WTC11 (cell line): ENCODE measurements around the gene CXCL16. TPM values are rescaled to one million over a fixed set of nuclear protein-coding genes. Genes with fewer than 3 reads are reported as not detected.

Experiments
- ATAC-seq: fragments of 200-7000 bp; cut with Tn5 transposase; 2 replicates; pipeline ENCODE4 v1.10.0; 2021; ENCODE audit warnings: mild to moderate bottlenecking, moderate library complexity
- CTCF ChIA-PET: fragments of 300-600 bp; sonication (Branson Sonifier 250); formaldehyde crosslinking; loops from one replicate; lab custom pipeline; 2021; ENCODE audit warnings: antibody characterized with exemption; lab: Charles Lee
- POLR2A ChIA-PET: fragments of 350-600 bp; sonication (Branson Sonifier 250); formaldehyde crosslinking; loops from one replicate; lab custom pipeline; 2021; ENCODE audit warnings: antibody characterized with exemption; lab: Charles Lee
- DNase-seq: peaks from one replicate; pipeline ENCODE4 v3.0.0; 2021; ENCODE audit warnings: low spot score
- H3K27ac Mint-ChIP-seq: 2 replicates; pipeline ENCODE4 v1.8.0; 2021; ENCODE audit warnings: mixed read lengths
- H3K27me3 Mint-ChIP-seq: 2 replicates; pipeline ENCODE4 v1.8.0; 2021; ENCODE audit warnings: low read depth, mild to moderate bottlenecking, moderate library complexity, mixed read lengths
- H3K36me3 Mint-ChIP-seq: 2 replicates; pipeline ENCODE4 v1.8.0; 2021; ENCODE audit warnings: mixed read lengths
- H3K4me1 Mint-ChIP-seq: 2 replicates; pipeline ENCODE4 v1.8.0; 2022; ENCODE audit warnings: mixed read lengths
- H3K4me3 Mint-ChIP-seq: 2 replicates; pipeline ENCODE4 v1.8.0; 2021; ENCODE audit warnings: mild to moderate bottlenecking, moderate library complexity, mixed read lengths
- H3K9me3 Mint-ChIP-seq: 2 replicates; pipeline ENCODE4 v1.8.0; 2021; ENCODE audit warnings: mixed read lengths
- ATF2 ChIP-seq: sonication (generic); formaldehyde crosslinking; IDR thresholded peaks from 2 replicates; pipeline ENCODE4 v1.8.1; 2022; ENCODE audit warnings: low read depth, missing genetic modification reagents, borderline replicate concordance
- CBFB ChIP-seq: sonication (generic); formaldehyde crosslinking; IDR thresholded peaks from 2 replicates; pipeline ENCODE4 v1.8.1; 2022; ENCODE audit warnings: mild to moderate bottlenecking, low read depth, missing genetic modification reagents
- CDX4 ChIP-seq: fragments of 250-450 bp; sonication (Bioruptor Pico); IDR thresholded peaks from 2 replicates; pipeline ENCODE4 v1.9.0; 2021; ENCODE audit warnings: moderate library complexity, mild to moderate bottlenecking, inconsistent platforms, borderline replicate concordance
- E2F4 ChIP-seq: sonication (generic); formaldehyde crosslinking; IDR thresholded peaks from 2 replicates; pipeline ENCODE4 v1.8.1; 2022; ENCODE audit warnings: low read depth, mild to moderate bottlenecking, moderate library complexity, missing genetic modification reagents, borderline replicate concordance
- FOXP1 ChIP-seq: sonication (generic); formaldehyde crosslinking; IDR thresholded peaks from 2 replicates; pipeline ENCODE4 v1.8.0; 2022; ENCODE audit warnings: missing genetic modification reagents, mild to moderate bottlenecking, moderate library complexity, borderline replicate concordance
- GABPB1 ChIP-seq: sonication (generic); formaldehyde crosslinking; IDR thresholded peaks from 2 replicates; pipeline ENCODE4 v1.8.1; 2023; ENCODE audit warnings: mild to moderate bottlenecking, missing genetic modification reagents
- HMGA2 ChIP-seq: fragments of 250-450 bp; sonication (Bioruptor Pico); IDR thresholded peaks from 2 replicates; pipeline ENCODE4 v1.4.0; 2021; ENCODE audit warnings: mild to moderate bottlenecking, moderate library complexity
- IRF2 ChIP-seq: sonication (generic); formaldehyde crosslinking; IDR thresholded peaks from 2 replicates; pipeline ENCODE4 v1.8.0; 2022; ENCODE audit warnings: low read depth, missing genetic modification reagents, borderline replicate concordance
- JUN ChIP-seq: sonication (generic); formaldehyde crosslinking; IDR thresholded peaks from 2 replicates; pipeline ENCODE4 v1.8.0; 2023; ENCODE audit warnings: mild to moderate bottlenecking, missing genetic modification reagents
- USF2 ChIP-seq: sonication (generic); formaldehyde crosslinking; IDR thresholded peaks from 2 replicates; pipeline ENCODE4 v1.8.1; 2023; ENCODE audit warnings: mild to moderate bottlenecking, missing genetic modification reagents, moderate library complexity
- ZNF232 ChIP-seq: sonication (generic); formaldehyde crosslinking; IDR thresholded peaks from 2 replicates; pipeline ENCODE4 v1.8.0; 2022; ENCODE audit warnings: mild to moderate bottlenecking, missing genetic modification reagents
- ZNF512 ChIP-seq: sonication (generic); formaldehyde crosslinking; IDR thresholded peaks from 2 replicates; pipeline ENCODE4 v1.8.1; 2022; ENCODE audit warnings: missing genetic modification reagents, borderline replicate concordance
- ZNF532 ChIP-seq: fragments of 250-450 bp; sonication (Bioruptor Pico); IDR thresholded peaks from 2 replicates; pipeline ENCODE4 v1.9.0; 2021; ENCODE audit warnings: mild to moderate bottlenecking, borderline replicate concordance
- total RNA-seq: library from RNA; stranded (reverse); gene quantifications from 3 replicates; pipeline ENCODE4 v1.2.3, GENCODE V29; 2021

The CXCL16 gene
- total RNA-seq, 1 experiment from 2014 or later: 3.8 TPM

GRCh38 chr17:4764595-4764994 lies 24.9 kb upstream of the CXCL16 start (continued):
- TF ChIP-seq ZNF532 (CRISPR knock-in tag) (no peak), FOXP1 (CRISPR knock-in tag) (no peak), ZNF232 (no peak)

GRCh38 chr17:4759776-4760236 lies 20.1 kb upstream of the CXCL16 start:
- TF ChIP-seq JUN (CRISPR knock-in tag): no peak
- TF ChIP-seq GABPB1 (CRISPR knock-in tag): peak; percentile 84
- TF ChIP-seq IRF2 (CRISPR knock-in tag): no peak
- no peak for TF ChIP-seq ZNF512 (CRISPR knock-in tag)
- H3K4me1 Mint-ChIP-seq: no peaks in the 10 kb centered on the region
- DNase-seq (no peak), ATAC-seq (no peak)
- H3K36me3 Mint-ChIP-seq: no peaks in the 10 kb centered on the region
- peaks cover 6% of the 10 kb centered on the region; the same call in 1 of the 2 replicates for H3K27me3 Mint-ChIP-seq
- CTCF ChIA-PET: interaction anchor here (1.1 kb wide), 1 partner anchor 30 kb away, joined by 4 read pairs; no protein-coding TSS in a partner anchor
- H3K9me3 Mint-ChIP-seq: no peaks in the 10 kb centered on the region
- POLR2A ChIA-PET: no interaction called here
- H3K4me3 Mint-ChIP-seq: no peak overlapping the region
- H3K27ac Mint-ChIP-seq: no peak overlapping the region

GRCh38 chr17:4753392-4753791 lies 13.7 kb upstream of the CXCL16 start:
- no peak overlapping the region for H3K4me3 Mint-ChIP-seq
- DNase-seq: no peak
- peaks cover 7% of the 10 kb centered on the region; the same call in 1 of the 2 replicates for H3K27me3 Mint-ChIP-seq
- H3K9me3 Mint-ChIP-seq: no peaks in the 10 kb centered on the region
- ATAC-seq: no peak
- TF ChIP-seq E2F4 (CRISPR knock-in tag): no peak
- TF ChIP-seq ATF2 (CRISPR knock-in tag): no peak
- no peak for TF ChIP-seq CDX4 (CRISPR knock-in tag)
- TF ChIP-seq CBFB (CRISPR knock-in tag): no peak
- TF ChIP-seq USF2 (CRISPR knock-in tag): no peak
- peak; percentile 95 for TF ChIP-seq HMGA2
- no peak for TF ChIP-seq ZNF232
- ChIA-PET POLR2A (interaction anchor here (0.6 kb wide), 1 partner anchor 27 kb away, joined by 3 read pairs; no protein-coding TSS in a partner anchor), CTCF (interaction anchor here (1.0 kb wide), 1 partner anchor 48 kb away, joined by 3 read pairs; no protein-coding TSS in a partner anchor)
- H3K4me1 Mint-ChIP-seq: peaks cover 6% of the 10 kb centered on the region
- no peaks in the 10 kb centered on the region for H3K36me3 Mint-ChIP-seq
- no peak overlapping the region for H3K27ac Mint-ChIP-seq
